ENCODE measurements around the gene PLEKHA7. TPM values are rescaled to one million over a fixed set of nuclear protein-coding genes. Genes with fewer than 3 reads are reported as not detected.

Gene PLEKHA7
- total RNA-seq, 1 donor from 2014 or later: 16.2 TPM

DNA sequence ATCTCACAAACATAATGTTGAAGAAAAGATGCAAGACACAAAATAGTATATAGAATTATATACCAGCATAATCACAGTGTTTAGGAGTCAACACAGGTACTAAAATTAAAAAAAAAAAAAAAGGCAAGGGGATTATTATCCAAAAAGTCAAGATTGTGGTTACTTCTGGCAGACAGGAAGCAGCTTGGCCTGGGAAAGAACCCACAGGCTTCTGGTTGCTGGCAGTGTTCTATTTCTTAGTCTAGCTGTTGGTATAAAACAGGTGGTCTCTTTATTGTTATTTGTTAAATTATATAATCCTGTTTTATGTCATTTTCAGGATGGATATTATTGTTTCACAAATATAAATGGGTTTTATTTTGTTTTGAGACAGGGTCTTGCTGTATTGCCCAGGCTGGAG, 221.8 kb downstream of the PLEKHA7 start:
- DNase-seq (no peak), ATAC-seq (ENCODE audit: poor library complexity) (no peak)
- intact Hi-C loops (cut with DNase I): no loop called here

DNA sequence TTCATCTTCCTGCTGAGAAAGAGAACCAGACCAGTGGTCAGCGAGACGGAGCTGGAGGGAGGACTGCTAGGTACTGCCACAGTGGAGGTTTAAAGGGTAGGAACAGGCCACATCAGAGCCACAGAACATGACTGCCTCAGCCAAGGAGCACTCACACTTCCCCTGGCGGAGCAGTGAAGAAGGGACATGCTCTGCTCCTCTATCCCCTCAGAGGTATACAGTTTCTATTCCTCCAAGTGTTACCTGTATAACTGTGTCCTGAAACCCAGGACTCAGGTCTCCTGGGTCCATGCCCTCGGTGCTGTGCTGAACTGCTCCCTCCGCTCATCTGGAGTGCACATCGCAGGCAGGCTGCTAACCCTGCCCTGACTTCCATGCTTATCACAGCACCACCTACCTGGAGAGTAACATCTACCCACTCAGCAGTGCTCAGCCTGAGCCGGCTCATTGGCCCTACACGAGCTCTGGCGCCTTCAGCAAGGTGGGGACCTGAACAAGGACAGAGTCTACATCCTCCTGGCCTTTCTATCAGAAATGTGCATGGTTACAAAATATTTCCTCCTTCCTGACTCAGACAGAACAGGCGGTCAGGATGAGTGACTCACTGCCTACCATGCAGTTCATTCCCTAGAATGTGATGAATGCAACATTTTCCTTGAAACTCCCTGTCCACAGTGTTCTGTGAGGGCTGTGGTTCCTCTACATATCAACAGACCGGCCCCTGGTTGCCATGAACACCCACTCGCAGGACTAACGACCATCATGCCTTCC, 222.8 kb downstream of the PLEKHA7 start:
- ATAC-seq (ENCODE audit: poor library complexity): peak; percentile 40
- intact Hi-C loops (cut with DNase I): no loop called here

DNA sequence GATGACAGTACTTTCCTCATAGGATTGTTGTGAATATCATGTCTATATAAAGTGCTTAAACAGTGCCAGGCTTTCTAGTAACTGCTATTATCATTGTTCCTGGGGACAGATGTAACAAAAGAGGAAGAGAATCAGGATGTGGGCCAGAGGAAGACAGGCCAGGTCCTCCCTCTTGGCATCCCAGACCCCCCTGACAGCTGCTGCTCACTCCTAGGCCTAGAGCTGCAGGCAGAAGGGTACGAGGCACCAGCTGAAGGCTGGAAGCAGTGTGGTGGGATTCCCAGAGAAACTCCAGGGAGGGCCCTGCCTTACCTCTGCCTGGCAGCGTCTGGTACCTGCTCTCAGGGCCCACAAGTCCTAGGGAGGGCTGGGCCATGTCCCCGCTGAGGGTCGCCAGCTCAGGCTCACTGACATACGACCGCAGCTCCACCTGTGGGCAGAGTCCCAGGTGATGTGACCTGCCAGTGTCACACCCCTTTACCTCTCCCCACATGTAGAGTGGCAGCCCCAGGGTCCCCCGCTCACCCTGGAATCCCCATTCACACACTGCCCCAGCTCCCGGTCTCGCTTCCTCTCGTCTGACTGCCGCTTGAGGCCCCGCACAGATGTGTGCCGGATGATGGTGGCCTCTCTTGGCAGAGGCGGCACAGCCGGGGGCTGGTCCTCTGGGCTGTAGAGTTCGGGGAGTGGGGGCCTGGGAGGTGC, 223.6 kb downstream of the PLEKHA7 start:
- intact Hi-C loops (cut with DNase I): no loop called here
- ATAC-seq (ENCODE audit: poor library complexity) (no peak), DNase-seq (no peak)

More for the DNA sequence above, 222.8 kb downstream of the PLEKHA7 start:
- DNase-seq: no peak

DNA sequence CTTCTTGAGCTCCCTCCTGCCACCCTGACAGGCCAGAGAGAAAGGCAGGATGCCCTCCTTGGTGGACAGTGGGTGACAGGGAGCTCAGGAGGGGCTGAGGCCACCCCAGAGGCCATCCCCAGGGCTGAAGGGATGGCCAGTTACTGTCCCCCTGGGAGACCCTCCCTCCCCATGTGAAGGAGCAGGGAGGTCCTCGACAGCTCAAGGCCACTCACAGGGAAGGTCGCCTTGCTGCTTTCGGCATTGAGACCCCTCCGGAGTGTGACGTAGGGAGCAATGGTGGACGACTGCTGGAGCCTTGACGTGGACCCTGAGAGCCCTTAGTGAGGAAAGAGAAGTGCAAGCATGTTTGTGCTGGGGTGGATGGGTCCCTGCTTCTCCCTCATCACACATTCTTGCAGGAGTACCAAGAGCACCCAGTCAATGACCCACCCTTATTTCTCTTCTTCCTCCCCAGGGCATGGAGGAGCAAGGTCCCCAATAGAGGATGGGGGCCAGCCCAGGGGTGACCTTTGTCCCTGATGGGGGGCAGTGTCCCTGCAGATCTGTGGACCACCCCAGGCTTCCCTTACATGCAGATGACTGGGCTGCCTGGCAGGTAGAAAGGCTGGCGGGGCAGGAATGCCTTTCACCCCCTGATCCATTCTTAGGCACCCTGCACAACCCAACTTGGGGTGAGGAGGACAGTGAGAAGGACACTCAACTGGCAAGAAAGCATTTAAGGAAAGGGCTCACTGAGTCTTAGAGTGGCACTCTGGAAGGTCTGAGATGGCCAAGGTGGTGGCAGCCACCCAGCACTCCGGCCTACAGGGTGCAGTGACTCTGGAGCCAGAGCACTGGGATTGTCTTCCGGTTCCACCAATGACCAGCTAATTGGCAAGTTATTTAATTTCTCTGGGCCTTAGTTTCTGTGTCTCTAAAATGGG, 224.4 kb downstream of the PLEKHA7 start:
- DNase-seq (no peak), ATAC-seq (ENCODE audit: poor library complexity) (no peak)
- intact Hi-C loops (cut with DNase I): loop anchor here (5.0 to 10.0 kb wide), 2 partner anchors 95 to 272 kb away; no protein-coding TSS in a partner anchor

DNA sequence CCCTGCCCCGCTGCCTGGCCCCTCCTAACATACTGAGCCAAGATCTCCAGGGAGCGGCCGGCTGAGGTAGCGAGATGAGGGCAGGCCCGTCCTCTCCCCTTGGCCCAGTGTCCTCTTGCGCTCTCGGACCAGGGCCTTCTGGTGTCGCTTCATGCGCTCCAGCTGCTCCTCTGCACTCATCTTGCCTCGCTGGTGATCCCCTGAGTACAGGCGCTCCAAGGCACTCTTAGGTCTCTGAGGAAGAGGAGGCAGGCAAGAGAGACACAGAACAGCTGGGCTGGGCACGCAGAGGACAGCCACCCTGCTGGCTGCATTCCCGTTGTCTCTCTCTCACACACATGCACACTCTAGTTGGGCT, 225.2 kb downstream of the PLEKHA7 start:
- ATAC-seq (ENCODE audit: poor library complexity) (no peak), DNase-seq (peak; percentile 47)
- intact Hi-C loops (cut with DNase I): loop anchor here (5.0 to 10.0 kb wide), 2 partner anchors 96 to 273 kb away; no protein-coding TSS in a partner anchor

DNA sequence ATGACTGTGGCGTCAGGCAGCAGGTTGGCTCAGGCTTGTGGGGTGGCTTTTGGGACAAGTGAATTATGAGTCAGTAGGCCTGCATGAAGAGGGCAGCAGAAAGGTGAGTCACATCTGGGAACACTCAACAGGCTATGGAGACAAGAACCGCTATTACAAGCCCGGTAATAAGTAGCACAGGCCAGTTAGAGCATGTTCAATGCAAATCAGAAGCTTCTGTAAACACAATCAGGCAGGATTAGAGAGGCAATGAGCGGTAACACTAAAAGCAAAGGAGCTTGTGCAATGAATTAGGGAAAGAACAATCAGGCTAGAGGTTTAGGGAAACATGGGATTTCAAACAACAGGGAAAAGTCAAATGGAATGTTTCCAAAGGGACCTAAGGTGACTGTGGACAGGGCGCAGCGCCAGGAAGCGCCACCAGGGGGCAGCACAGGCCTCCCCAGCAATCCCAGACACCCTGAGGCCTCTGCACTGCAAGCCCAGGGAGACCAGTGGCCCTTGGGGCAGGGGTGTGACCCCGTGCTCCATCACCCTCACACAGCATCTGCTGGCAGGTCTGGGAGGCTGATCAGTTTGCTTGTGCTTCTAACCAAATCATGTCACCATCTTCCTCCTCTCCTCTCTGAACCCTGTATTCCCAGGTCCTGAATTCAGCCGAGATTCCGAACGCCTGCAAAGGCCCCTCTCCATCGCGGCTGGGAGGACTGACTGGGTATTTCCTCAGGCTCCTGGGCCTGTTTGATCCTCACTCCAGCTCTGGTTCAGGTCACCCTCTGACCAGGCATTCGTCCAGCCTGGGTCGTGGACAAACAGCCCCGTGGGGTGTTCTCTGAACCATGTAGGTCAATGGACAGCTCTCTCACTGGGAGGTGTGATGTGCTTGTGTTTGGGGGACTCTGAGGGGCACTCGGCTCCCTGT, 225.8 kb downstream of the PLEKHA7 start:
- intact Hi-C loops (cut with DNase I): loop anchor here (5.0 to 10.0 kb wide), 2 partner anchors 96 to 274 kb away; no protein-coding TSS in a partner anchor
- ATAC-seq (ENCODE audit: poor library complexity) (peak; percentile 70), DNase-seq (peak; percentile 87)

DNA sequence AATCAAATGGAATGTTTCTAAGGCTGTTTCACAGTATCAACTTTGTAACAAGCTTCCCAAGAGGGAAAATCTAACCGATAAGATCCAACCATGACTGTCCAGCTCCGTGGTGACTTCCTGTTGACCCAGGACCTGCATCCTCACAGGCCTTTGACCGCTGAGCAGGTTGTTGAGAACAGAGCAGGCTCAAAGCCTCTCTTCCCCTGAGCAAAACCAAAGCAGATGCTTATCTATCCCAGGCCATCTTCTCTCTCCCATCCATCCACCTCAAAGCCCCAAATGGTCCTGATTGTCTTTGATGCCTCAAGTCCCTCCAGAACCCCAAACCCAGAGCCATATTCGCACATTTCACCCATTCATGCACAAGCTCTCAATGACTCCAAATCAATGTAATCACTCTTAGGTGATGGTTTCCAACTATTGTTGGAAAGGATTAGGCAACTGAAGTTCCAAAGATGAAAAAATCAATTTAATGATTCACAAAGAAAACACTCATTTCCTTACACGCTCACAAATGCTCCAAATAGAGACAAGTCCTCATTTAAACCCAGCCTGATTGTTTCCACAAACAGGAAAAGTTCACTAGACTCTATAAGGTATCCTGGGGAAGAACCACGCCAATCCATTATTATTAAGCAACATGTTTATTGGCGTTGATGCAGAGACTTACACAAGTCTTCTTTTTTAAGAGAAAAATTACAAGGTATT, 227.0 kb downstream of the PLEKHA7 start:
- intact Hi-C loops (cut with DNase I): loop anchor here (5.0 to 10.0 kb wide), 2 partner anchors 98 to 275 kb away; no protein-coding TSS in a partner anchor
- no peak for DNase-seq
- no peak for ATAC-seq (ENCODE audit: poor library complexity)

DNA sequence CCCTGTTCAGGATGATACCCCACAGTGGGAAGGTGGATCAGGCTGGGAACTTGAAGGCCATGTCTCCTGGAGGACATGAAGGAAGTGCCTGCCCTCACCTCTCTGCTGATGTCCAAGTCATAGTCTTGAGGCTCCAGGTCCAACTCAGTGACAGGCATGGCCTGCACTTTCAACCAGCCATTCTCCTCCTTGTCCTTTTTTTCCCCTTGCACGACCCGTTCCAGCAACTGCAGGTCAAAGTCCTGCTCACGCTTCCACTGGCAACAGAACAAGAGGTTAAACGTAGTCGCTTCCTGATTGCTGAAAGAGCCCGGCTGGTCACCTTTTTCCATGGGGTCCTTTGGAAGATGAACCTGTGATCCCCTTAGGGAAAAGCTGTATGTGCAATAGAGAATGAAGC, 228.1 kb downstream of the PLEKHA7 start:
- ATAC-seq (ENCODE audit: poor library complexity) (no peak), DNase-seq (no peak)
- intact Hi-C loops (cut with DNase I): loop anchor here (5.0 to 10.0 kb wide), 2 partner anchors 99 to 276 kb away; no protein-coding TSS in a partner anchor

DNA sequence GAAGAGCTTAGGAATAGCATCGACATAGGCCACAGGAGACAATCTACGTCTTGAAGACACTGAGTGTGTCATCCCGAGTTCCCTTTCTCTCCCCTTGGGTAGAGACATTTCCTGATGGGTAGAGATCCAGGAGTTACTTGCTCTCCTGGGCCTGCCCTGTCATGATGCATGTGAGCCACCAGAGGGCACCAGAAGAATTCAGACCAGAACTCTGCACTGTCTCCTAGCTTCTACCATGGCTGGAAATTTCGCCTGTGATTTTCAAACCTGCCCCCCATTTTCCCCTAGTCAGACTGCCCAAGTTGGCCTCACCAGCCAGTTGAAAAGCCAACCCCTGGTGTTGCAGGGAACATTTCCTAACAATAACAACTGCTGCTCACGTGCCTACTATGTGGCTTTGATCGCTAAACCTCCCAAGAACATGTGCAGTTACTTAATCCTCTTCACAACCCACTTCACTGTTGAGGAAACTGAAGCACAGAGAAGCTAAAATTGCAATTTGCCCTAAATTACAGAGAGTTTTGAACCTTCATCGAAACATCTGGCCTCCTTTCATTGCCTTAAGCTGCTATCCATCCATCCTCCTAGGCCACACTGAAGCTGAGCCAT, 228.6 kb downstream of the PLEKHA7 start:
- peak; percentile 66 for DNase-seq
- peak; percentile 86 for ATAC-seq (ENCODE audit: poor library complexity)
- intact Hi-C loops (cut with DNase I): loop anchor here (5.0 to 10.0 kb wide), 2 partner anchors 99 to 277 kb away; no protein-coding TSS in a partner anchor

DNA sequence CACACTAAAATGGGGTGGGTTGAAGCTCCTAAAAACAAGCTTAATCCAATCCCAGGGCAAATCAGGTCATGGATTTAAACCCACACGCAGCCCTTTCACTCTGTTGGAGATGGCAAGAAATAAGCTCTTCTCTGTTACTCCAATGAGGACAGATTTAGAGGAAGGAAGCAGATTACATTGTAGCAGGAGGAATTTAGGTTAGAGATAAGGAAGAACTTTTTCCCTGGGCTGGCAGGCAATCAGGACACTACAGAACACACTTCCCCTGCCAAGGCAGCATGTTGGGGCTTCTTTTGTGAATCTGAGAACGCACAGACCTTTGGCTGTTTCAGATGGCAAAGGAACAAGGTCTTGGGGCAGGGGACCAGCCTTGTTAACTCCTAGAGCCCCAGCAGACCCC, 229.5 kb downstream of the PLEKHA7 start:
- ATAC-seq (ENCODE audit: poor library complexity): peak; percentile 33
- intact Hi-C loops (cut with DNase I): loop anchor here (5.0 to 10.0 kb wide), 2 partner anchors 100 to 278 kb away; no protein-coding TSS in a partner anchor
- no peak for DNase-seq

DNA sequence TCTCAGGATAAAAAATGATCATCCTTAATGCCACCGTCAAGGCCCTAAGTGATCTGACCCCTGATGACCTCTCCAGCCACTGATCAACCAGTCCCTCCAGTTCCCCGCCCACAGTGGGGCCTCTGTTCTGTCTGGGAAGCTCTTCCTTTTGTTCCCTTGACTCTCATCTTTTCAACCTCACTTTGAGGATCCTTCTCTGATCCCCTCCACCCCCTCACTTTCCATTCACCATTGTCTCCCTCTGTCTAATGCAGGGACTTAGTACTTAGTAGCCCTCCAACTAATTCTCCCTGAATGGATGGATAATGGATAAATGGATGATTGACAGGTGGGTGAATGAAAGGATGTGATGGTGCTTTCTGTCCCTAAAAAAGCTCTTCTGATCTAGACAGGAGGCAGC, 230.1 kb downstream of the PLEKHA7 start:
- no peak for ATAC-seq (ENCODE audit: poor library complexity)
- intact Hi-C loops (cut with DNase I): loop anchor here (10.0 kb wide), 1 partner anchor 101 kb away; no protein-coding TSS in a partner anchor
- no peak for DNase-seq

DNA sequence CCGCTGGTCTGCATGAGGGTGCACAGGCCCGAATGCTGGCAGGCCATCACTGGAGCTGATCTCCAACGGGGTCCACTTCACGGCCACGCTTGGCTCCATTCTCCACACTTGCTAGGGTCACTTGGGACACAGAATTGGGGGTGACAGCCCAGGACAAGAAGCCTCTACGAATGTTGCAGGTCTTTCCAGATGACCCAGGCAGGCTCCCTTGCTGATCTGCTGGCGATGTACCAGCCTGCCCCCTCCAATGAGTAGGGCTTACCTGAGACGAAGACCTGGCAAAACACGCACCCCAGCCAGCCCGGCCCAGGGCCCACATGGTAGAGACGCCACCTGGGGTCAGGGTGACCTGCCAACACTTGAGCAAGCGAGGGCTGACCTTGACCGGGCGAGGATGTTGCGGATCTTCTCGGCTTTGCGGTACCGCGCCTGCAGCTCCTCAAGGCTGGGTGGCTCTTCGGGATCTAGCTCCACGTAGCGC, 230.9 kb downstream of the PLEKHA7 start:
- intact Hi-C loops (cut with DNase I): loop anchor here (10.0 kb wide), 1 partner anchor 101 kb away; no protein-coding TSS in a partner anchor
- DNase-seq: no peak
- no peak for ATAC-seq (ENCODE audit: poor library complexity)

DNA sequence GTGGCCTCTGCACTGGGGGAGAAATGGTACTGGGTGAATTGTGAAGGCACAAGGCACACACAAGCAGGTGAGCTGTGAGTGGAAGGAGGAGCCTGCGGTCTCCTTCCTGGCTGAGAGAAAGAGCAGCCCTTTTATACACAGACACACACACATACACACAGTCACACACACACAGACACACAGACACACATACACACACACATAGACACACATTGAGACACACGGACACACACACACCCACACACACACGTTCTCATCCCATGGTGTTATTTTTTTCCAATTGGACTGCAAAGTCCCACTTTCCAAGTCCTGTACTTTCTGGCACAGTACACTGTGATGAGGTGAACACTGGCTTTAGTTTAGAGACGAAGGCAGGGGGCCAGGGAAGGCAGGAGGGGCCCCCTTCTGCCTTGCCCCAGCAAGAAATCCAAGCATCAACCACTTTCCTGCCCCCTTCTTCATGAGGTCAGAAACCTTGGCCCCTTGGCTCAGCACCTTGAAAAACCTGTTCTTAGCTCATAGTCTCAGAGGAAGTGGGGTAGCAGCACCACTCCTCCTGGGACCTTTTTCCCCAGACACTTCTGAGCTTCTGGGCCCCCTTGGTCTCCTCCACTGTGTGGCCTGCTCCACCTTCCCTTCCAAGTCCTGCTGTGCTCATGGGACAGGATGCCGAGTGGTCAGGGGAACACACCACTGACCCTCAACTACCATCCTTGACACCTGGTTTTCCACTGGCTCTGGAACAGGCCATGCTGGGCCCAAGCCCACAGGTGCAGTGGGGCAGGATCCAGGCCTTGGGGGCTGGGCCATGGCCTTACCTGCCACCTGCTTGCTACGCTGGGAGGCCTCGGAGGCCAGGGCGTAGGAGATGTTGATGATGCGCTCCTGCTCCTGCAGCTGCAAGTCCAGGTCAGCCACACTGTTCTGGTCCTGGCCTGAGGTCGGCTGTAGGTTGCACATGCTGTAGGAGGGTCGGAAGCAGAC, 232.0 kb downstream of the PLEKHA7 start:
- DNase-seq (no peak), ATAC-seq (ENCODE audit: poor library complexity) (no peak)
- intact Hi-C loops (cut with DNase I): loop anchor here (10.0 kb wide), 1 partner anchor 103 kb away; no protein-coding TSS in a partner anchor

DNA sequence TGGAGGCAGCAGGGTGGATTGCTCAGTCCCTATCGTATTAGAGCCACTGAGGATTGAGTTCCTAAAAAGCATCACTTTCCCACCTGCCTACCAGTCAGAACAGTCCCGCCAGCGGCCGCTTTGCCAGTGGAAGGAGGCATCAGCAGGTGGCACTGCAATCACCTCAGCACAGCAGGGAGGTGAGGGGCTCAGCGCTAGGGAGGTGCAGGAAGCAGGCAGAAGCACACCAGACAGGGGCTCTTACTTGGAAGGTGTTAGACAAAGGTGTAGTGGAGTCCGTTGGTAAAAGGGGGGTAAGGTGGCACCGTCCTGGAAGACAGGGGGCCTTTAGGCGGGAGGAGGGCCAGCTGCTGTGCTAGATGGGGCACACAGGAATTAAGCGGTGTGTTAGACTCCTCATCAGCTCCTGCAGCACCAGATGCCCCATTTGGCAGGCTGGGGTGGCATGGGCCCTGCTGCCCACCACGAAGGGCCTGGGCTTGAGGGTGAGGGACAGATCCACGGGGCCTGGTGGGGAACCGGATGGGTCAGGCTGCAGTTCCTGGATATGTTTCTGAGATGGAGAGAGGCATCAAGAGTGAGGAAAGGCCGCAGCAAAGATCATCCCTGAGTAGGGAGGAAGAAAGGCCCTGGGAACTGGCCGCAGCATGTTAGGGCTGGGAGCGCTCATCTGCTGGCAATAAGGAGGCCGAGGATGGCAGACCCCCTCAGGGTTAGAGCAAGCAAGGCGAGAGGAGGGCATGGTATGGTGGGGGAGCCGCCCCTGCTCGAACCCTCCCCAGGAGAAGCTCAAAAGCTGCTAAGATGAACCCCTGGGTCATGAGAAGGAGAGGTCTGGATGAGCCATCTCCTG, 233.3 kb downstream of the PLEKHA7 start:
- ATAC-seq (ENCODE audit: poor library complexity): no peak
- intact Hi-C loops (cut with DNase I): loop anchor here (10.0 kb wide), 1 partner anchor 104 kb away; no protein-coding TSS in a partner anchor
- no peak for DNase-seq

Measured in Right ventricle myocardium superior (tissue), 1 donor.